Activated CD4-positive, alpha-beta T cell treated with anti-CD3 and anti-CD28 coated beads for 4 hours (primary cell): ENCODE measurements around the gene SLC25A29.
"Not testable (repeated sequence)": the region's sequence is repeated elsewhere in the genome, so short reads cannot be mapped to it uniquely, and the experiment has no call there.

Source experiments
- DNase-seq, 2 donors: peaks; one replicate each; pipeline ENCODE4 v3.0.0-alpha.2; 2020

Gene SLC25A29

DNA sequence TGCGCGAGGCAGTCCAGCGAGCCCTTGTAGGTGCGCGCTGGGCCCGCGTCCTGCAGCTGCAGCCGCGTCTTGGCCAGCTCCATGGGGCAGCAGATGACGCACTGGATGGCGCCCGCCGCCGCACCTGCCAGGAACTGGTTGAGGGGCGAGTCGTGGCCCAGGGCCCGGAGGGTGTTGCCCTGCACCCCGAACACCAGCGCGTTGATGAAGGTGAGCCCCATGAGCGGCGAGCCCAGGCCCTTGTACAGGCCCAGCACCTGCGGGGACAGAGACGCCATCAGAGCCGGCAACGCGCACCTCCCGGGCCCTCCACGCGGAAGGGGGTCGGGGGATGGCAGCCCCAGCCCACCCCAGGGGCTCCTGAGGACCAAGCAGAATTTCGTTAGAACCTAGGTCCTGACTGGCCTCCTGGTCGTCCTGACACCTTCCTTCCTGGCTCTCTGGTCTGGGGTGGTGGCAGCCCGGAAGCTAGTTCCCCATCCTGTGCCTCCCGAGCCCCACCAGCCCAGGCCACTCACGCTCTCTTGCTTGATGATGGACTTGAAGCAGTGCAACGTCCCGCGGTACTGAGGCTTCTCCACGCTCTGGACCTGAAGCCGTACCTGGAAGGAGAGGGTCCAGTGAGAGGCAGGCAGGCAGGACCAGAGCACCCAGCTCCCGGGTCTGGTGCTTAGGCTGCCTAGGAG lies 13.3 kb downstream of the SLC25A29 start:
- DNase-seq: no peak

DNA sequence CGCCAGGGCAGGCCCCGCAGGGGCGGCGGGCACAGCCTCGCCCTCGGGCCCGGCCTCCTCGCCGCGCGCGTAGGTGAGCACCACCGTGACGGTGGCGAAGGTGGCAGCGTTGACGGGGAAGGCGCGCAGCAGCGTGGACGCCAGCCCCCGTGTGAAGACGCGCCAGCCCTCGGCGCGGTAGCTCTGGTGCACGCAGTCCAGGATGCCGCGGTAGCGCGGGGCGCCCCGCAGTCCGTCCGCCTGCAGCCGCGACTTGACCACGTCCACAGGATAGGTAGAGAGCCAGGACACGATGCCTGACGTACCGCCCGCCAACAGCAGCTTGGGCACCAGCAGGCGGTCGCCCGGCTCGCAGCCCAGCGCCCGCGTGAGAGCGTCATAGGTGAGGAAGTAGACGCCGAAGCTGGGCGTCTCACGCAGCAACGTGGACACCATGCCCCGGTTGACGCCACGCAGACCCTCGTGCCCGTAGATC lies 13.9 kb downstream of the SLC25A29 start:
- DNase-seq: no peak

DNA sequence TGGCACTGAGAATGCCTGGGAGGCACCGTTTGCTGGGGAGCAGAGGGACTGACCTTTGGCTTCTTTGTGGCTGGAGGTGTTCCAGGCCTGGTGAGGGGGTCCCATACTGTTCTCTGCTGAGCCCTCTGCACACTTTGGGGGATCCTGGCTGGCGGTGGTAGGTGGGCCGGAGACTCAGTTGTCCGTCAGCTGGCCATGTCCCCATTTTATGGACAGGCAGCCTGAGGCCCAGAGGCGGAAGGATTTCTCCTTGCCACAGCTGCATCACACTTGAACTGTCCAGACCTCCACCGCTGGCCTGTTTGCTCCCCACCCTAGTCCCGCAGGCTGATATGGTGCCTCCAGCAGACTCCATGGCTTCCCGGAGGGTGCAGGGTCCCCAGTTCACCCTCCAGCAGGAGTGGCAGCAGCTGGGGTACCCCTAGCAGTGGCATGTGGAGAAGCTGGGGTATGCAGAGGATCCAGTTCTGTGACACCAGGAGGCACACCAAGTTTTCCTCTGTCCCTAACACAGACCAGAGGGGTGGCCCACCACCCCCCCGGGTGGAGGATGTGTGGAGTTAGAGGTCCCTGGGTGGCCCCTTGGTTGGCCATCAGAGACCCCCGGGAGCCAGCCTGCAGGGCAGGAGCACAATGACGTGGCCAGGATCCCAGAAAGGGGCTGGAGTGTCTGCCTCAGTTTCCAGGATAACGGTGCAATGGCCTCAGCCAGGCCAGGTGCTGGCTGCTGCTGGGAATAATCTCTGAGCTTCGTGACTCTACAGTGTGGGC lies 14.8 kb downstream of the SLC25A29 start:
- no peak for DNase-seq

DNA sequence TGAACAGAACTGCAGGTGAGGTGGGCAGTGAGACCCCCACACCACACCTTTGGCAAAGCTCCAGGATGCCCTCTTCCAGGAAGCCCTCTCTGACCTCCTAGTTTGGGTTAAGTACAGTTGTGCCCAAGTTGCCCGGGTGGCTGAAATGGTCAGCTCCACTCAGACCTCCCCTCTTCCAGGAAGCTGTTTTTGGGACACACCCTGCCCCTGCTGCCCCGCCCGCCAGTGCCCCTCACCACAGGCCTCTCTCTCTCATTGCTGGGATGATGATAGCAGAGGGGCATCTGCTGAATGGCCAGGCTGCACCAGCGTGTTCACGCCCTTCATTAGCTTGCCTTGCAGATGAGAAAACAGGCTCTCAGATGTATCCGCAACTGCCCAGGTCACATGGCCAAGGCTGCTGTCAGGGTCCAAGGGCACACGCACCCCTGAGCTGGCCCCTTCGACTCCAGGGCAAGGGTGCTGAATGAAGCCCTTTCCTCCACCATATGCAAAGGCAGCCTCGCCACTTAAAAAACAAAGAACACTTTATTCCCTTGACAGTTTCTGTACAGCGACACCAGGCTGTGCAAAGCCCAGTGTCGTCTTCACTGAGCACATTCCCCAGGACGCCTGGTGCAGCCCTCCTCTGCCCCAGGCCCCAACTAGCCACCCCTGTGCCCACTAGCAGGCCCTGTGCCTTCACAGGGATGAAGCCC lies 15.5 kb downstream of the SLC25A29 start:
- no peak for DNase-seq

DNA sequence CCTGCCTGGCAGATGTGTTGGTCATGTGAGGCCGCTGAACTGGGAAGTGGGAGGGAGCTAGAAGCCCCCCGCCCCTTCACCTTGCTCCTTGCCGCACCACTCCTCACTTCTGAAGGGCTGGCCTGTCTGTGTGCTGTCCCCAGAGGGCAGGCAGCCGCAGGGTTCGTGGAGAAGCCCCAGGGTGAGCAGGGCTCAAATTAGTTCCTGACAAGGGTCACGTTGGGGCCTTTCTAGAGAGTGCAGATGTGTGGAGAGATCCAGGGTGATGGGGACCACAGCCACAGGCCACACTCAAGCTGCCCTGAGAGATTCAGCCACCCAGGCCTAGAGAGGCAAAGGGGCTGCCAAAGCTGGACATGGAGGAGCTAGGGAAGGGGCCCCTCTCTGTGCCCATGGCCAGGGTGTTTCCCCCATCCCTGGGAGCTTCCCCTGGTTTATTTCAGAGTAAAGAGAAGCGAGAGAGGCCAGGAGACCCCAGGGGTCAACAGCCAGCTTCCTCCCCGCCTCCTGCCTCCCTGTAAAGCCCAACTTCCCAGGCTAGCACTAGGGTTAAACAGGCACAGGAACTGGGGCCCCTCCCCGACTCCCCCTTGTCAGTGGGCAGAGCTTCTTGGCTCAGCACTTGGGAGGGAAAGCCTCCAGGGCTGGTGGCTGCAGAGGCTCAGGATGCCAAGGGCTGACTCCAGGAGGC lies 16.2 kb downstream of the SLC25A29 start:
- no peak for DNase-seq

DNA sequence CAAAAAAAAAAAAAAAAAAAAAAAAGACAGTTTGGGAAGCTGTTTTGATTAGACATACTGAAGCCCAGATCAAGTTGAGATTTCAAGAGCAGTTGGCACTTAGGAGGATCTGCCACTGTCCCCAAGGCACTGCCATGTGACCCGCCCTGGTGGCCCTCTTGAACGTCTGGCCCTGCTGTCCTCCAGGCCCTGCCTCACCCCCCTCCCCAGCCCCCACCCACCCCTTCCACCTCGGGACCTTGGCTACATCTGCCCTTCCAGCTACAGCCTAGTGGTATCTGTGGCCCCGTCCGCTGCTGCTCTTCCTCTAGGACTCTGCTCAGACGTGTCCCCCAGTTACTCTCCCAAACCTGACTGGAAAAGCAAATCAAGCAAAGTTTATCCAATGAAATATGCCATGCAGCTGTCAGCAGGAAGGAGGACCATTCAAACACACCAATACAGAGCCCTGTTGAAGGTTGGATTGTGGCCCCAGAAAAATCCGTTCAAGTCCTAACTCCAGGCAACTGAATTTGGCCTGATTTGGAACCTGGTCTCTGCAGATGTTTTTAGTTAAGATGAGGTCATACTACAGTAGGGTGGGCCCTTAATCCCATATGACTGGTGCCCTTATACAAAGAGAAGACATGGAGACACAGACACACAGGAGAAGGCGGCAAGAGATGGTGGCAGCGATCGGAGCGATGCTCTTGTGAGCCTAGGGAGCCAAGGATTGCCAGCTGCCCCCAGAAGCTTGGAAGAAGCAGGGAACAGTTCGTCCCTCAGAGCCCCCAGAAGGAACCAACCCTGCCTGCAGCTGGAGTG lies 17.7 kb downstream of the SLC25A29 start:
- DNase-seq: no peak

DNA sequence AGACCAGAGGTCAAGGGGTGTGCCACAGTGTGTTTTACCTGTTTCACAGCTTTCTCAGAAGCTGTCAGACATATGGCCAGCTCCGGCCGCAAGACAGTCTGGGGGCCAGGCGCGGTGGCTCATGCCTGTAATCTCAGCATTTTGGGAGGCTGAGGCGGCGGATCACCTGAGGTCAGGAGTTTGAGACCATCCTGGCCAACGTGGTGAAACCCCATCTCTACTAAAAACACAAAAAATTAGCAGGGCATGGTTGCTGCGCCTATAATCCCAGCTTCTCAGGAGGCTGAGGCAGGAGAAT lies 18.3 kb downstream of the SLC25A29 start:
- not testable (repeated sequence) for DNase-seq

DNA sequence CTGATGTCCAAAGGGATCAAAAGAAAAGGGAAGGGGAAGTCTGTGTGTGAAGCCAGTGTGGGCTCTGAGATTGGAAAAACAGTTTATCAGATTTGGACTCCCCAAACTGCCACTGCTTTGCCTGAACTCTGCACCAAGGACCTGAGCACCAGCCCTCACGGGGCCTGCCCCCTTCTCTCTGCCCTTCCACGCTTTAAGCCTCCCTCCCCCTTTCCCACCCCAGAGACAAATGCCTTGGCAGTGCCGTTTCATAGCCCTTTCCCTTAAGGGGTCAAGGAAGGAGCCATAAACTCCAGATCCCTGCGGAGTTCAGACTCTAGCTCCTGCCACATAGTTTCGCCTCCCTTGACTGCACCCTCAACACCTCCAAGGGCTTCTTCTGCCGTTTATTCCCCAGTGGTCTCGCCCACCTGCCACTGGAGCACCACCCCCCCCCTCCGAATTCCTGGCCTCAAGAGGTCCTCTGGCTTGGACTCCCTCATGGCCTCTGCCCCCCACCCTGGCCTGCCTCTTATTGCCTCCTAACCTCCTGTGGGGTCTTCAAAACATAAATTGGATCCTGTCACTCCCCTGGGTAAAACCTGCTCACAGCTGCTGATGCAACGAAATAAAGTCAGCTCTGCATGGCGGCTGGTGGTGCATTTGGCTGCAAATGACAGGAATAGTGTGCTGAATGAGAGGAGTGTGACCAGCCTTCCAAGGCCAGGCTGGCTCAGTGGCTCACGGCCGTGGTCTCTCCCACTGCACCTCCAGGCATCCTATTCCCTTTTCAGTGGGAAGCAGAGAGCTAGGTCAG lies 18.8 kb downstream of the SLC25A29 start:
- DNase-seq: no peak

DNA sequence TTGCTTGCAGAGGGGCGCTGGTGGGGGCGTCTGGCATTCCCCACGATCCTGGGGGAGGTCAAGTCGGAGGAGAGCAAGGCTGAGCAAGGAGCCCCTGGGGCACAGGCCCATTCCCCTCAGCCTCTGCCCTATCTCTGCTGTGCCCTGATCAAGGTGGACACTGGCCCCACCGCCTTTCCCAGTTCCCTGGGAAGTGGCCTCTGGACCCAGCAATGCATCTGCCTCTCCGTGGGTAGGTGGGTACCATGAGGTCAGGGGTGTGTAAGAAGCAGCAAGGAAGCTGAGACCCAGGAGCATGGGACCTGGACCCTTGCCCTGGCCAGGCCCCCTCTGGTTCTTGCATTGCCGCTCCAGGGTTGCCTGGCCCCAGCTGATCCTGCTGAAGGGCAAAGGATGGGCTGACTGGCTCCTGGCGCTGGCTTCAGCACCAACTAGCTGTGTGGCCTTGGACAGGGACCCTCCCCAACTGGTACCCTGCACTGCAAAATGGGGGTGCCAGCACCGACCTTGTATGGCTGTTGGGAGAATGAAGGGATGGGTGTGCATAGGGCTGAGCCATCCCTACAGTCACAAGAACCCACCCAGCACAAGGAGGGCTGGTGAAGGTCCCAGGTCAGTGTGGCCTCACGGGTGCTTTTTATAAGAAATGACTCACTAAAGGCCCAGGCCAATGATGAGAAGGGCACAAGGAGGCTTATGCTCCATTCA lies 19.6 kb downstream of the SLC25A29 start:
- no peak for DNase-seq

DNA sequence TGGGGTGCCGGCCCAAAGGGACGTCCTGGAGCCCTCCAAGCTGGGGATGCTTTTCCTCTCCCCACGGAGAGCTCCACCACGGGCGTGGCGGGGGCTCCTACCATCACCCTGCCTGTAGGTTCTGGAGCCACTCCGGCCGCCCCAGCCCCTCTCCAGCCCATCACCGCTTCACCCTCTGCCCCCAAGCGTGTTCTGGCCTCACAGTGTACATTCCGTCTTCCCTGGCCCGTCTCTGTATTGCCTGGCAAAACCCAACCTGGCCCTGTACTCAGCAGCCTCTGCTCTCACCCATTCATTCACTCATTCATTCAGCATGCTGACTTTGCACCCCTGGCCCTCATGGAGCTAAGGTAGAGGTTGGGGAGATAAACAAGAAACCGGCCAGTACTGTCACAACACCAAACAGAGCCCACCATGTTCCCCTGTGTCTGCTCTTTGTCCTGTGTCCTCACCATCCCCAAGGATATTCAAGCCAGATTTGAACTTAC lies 20.3 kb downstream of the SLC25A29 start:
- DNase-seq: no peak

DNA sequence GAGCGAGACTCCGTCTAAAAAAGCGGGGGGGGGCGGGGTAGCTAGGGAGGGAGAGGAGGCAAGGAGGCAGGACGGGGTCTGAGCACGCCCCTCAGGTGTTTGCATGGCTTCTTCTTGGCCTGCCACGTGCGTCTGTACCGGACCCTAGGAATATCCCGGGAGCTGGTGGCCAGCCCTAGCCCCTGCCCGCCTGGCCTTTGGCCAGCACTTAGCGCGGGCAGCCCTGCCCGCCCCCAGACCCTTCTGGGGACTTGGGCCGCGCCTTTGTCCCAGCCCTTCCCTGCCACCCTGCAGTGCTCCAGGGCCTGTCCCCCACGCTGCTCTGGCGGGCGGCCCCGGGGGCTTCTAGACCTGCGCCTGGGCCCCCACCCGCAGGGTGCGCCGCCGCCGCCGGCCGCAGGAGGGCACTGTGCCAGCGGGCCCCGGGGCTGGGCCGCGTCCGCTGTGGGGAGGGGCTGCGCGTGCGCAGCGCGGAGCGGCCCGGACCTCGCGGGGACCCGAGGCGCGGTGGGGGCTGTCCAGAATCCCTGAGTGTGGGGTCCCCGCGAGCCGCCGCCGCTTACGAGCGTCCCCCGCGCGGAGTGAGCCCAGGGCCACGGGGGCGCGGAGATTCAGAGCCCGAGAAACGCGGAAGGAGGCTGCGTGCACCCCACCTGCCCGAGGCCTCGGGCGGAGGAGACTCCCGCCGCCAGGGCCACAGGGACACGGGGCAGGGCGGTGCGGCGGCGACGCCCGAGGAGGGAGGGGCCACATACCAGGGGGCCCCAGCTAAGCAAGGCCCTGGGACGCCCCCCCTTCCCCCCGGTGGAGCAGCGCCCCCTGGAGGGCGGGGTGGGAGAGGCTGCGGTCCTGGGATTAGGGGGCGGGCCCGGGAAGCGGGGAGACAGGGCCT lies 21.0 kb downstream of the SLC25A29 start:
- peak; percentile 73 to 76 for DNase-seq

DNA sequence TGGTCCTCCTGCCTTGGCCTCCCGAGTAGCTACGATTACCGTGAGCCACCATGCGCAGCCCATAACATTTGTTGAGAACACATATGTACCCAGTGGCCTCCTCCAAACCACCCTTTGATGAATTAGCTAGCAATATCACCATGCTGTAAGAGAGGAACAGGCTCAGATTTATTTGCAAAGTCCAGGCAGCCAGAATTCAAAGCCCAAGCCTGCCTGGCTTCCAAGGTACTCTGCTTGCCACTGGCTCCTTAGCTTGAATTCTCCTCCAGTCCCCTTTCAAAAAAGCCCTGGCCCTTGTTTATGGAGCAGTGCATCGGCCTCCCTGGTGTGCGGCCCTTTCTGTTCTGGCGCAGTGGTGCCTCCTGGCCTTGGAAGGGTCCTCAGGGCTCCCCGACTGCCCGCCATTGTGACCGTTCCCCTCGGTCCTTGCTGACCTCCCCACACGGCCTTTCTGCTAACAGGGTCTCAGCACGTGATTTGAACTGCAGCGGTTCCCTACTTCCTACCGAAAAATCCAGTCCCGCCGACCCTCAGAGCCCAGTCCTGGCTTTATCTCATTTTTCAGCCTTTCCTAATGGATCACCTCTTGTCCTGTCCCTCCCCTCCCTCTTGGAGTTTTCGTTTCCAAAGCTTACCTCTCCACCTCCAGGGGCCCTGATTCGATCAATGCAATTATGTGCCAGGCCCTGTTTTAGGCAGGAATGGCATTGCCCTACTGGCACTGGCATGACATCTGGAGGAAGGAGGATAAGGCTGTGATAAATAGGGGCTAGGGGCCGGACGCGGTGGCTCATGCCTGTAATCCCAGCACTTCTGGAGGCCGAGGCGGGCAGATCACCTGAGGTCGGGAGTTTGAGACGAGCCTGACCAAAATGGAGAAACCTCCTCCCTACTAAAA lies 22.0 kb downstream of the SLC25A29 start:
- no peak for DNase-seq

DNA sequence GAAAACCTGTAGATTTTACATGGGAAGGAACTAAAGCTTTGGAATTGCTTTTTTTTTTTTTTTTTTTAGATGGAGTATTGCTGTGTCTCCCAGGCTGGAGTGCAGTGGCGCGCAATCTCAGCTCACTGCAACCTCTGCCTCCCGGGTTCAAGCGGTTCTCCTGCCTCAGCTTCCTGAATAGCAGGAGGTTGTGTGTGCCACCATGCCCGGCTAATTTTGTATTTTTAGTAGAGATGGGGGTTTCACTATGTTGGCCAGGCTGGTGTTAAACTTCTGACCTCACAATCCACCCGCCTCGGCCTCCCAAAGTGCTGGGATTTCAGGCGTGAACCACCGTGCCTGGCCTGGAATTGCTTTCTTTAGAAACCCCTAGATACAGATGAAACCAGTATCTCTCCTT lies 22.8 kb downstream of the SLC25A29 start:
- not testable (repeated sequence) for DNase-seq

DNA sequence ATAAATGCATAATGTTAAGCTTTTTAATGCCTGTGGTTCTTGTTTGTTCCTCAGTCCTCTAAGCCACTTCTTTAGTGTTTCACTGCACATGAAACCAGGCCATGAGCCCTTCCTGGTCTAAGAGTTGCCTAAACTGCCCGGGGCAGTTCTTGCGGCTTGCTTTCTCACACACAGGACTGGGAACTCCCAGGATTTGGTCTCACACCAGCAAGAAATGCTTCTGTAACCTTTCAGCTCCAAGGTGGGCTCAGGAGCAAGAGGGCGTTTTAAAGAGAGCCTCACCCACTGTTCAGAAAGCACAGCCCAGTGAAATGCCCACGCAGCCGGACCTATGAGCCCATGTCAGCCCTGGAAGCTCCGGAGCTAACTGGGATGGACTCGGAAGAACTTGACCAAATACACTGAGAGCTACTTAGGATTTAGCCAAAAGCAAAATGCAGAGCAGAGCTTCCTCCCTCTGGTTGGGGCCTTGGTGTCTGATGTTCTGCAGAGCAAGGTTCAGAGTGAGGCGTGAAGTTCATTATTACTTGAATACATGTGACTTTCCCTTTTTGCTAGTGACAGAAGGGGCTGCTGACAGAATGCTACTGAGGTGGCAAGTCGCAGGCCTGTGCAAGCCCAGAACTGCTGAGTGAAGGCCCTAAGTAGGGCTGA lies 23.4 kb downstream of the SLC25A29 start:
- no peak for DNase-seq

DNA sequence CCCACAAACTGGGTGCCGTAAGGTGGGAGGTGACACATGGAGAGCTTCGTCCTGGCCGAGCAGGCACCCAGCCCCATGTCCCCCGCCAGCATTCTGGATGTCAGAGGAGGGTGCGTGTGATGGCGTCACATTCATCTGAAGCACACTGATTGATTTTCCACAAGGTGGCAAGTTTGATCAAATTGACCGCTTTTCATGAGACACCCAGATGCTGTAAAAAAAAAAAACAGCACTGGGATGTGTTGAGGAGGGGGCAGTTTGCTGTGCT lies 24.2 kb downstream of the SLC25A29 start:
- DNase-seq: no peak

DNA sequence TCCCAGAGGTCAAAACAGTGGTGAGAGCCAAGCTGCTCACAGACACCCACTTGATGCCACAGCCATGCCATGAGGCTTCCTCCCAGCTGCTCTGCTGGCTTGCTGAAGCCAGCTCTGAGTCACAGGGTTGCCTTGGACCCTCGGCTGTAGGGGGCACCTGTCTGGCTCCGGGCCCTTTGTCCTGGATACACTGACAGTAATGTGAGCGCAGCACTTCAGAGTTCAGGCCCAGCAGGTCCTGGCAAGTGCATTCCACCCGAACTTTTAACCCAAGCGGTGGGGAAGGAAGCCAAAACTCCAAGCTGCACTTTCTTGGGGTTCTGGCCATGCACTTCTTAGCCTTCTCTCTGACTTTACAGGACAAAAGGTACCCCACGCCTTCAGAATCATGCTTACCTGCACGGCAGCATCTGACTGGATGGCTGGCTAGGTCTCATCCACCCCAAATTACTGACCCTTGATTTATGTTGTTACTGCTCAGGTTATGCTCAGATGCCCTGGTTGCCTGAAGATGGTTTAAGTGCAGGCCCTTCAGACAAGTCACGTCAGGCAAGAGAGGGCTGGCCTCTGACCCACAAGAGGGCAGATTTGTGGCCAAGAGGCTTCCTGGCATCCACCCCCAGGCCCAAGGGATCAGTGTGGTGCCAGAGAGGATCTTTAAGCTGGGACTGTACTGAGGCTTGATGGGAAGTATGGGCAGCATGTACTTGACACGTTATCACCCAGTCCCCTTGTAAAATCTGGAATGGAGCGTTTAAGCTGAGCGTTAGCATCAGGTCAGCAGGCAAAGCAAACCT lies 24.8 kb downstream of the SLC25A29 start:
- no peak for DNase-seq

DNA sequence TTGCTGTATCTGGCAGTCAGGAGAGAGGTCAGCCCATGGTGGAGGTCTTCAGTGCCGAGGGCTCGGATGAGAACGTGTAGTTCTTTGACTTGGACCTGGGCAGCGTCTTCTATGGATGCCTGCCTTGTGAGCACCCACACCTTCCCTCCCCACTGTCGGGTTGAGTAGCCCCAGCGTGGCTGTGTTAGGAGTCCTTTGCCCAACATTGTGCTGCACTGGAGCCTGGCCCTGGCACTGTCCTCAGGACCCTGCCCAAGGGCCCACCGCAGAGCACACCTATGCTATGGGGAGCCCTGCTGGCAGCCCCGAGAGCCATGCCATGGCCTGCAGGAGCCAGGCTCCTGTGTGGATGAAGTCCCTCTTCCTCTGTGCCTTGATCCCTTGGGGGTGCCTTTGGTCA lies 26.7 kb downstream of the SLC25A29 start:
- no peak for DNase-seq

DNA sequence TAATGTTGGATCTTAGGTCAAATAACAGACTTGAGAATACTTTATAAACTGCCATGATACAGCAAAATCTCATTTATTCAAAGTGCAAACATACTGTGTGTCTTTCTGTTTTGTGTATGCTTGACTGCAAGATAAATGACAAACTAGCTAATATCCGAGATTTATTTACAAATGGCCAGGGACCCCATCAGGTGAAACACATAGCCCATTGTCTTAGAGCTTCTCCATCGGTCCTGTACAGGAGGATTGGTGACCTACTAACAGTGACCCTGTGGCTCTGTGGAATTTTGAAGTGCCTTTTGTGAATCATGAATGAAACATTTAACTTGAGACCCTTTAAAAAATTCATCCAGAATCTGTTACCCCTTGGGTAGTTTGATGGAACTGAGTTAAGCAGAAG lies 27.1 kb downstream of the SLC25A29 start:
- DNase-seq: no peak
